HepG2 (cell line): ENCODE results near the gene LOXL3. TPM values are rescaled to one million over a fixed set of nuclear protein-coding genes. Genes with fewer than 3 reads are reported as not detected.

Experiments
- HNF4G ChIP-seq, 2 experiments: sonication (generic) in 1 of 2; formaldehyde crosslinking in 1 of 2; IDR thresholded peaks; 2 replicates each; pipeline versions ENCODE4 v1.4.0 to v1.6.1; 2011 to 2020; ENCODE audit warnings: borderline replicate concordance in 2 of 2, low read depth in 2 of 2, mild to moderate bottlenecking in 2 of 2, low read length in 1 of 2, missing genetic modification reagents in 1 of 2, moderate library complexity in 1 of 2
- KLF9 ChIP-seq: IDR thresholded peaks from 2 replicates; pipeline ENCODE4 v1.6.1; 2016; ENCODE audit warnings: low read depth
- NCOA5 ChIP-seq: sonication (generic); formaldehyde crosslinking; IDR thresholded peaks from 2 replicates; pipeline ENCODE4 v1.4.0; 2020; ENCODE audit warnings: missing genetic modification reagents
- NKX3-1 ChIP-seq: sonication (generic); formaldehyde crosslinking; IDR thresholded peaks from 2 replicates; pipeline ENCODE4 v1.5.0; 2020; ENCODE audit warnings: missing genetic modification reagents
- NRL ChIP-seq: sonication (generic); formaldehyde crosslinking; IDR thresholded peaks from 2 replicates; pipeline ENCODE4 v1.5.0; 2020; ENCODE audit warnings: missing genetic modification reagents, mild to moderate bottlenecking, moderate library complexity, borderline replicate concordance
- SIX4 ChIP-seq: sonication (generic); formaldehyde crosslinking; IDR thresholded peaks from 2 replicates; pipeline ENCODE4 v1.4.0; 2020; ENCODE audit warnings: missing genetic modification reagents
- SMARCC2 ChIP-seq: fragments of 450-650 bp; IDR thresholded peaks from 2 replicates; pipeline ENCODE4 v1.6.1; 2017; ENCODE audit warnings: antibody characterized with exemption, mild to moderate bottlenecking
- ZBTB8A ChIP-seq: sonication (generic); formaldehyde crosslinking; IDR thresholded peaks from 2 replicates; pipeline ENCODE4 v1.4.0; 2020; ENCODE audit warnings: mild to moderate bottlenecking, low read depth, missing genetic modification reagents, borderline replicate concordance
- polyA plus RNA-seq, 8 experiments: library from polyadenylated mRNA; depleted of rRNA in 3 of 8; stranded (reverse) in 7 of 8; unstranded in 1 of 8; fragments of >200 nt; fragmentation: Illumina TruSeq in 4 of 8; extraction: Trizol in 4 of 8; gene quantifications; 2 replicates each; pipeline versions ENCODE4 v1.2.1 to v1.2.3, GENCODE V29; 2011 to 2016; ENCODE audit warnings: low read depth in 4 of 8, missing spikeins in 1 of 8, mixed read lengths in 1 of 8; ENCODE audit not compliant: insufficient read depth in 1 of 8
- total RNA-seq, 5 experiments: library from RNA; depleted of rRNA; stranded (reverse); fragments of >200 nt; fragmentation: Illumina TruSeq; extraction: Trizol; gene quantifications; 2 replicates each; pipeline ENCODE4 v1.2.3, GENCODE V29; 2016; ENCODE audit warnings: low read depth in 1 of 5
- TF ChIP-seq, protein P1 (sequence below): sonication (generic); formaldehyde crosslinking; conservative IDR thresholded peaks from 2 replicates; pipeline ENCODE4 v1.8.0; 2022; ENCODE audit warnings: missing genetic modification reagents
- TF ChIP-seq, protein P2 (sequence below): sonication (generic); formaldehyde crosslinking; IDR thresholded peaks from 2 replicates; pipeline ENCODE4 v1.5.1; 2020; ENCODE audit warnings: mild to moderate bottlenecking, missing genetic modification reagents, borderline replicate concordance
- TF ChIP-seq, protein P3 (sequence below): sonication (generic); formaldehyde crosslinking; IDR thresholded peaks from 2 replicates; pipeline ENCODE4 v1.4.0; 2020; ENCODE audit warnings: mild to moderate bottlenecking, missing genetic modification reagents

The LOXL3 gene
- total and polyA plus RNA-seq, 2 of the 13 experiments (the other 11 are each of a cell fraction or from before 2014, with no cell fraction given): 0.55 to 6.5 TPM

DNA sequence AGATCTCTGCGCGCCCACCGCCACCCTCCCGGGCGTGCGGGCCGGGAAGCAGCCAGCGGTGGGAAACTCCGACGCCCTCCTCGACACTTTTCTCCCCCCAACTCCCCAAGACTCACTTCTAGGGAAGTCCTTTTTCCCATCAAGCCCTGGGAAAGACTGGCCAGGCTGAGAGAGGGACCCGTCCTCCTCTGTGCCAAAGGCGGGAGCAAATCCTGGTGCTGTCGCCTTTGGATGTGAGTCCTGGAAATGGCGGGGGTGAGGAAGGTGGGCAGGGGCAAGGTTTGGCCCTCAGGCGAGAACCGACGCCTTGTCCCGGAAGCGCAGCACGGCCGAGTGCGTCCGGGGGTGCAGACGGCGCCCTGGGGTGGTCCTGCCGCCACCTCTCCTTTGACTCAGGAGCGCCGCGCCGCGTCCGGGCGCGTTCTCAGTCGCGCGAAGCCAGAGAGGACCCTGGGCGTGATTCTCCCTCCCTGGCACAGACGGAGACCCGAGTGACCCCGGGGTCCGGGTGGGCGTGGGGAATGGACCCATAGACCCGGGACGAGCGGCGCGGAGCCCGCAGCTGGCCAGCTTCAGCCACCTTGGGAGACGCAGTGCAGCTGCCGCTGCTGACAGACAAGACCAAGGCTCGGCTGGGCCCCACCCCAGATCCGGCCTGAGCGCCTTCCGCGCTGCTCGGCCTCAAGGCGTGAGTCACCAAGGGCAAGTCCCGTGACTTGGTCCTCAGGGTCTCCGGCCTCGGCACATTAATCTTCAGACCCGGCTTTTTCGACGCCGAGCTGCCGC is 50.8 kb downstream of the LOXL3 start (continued):
- no peak for TF ChIP-seq HNF4G (IDR thresholded peaks at IDR 0.05; ENCODE audit: borderline replicate concordance, low read depth, low read length)
- TF ChIP-seq HNF4G (CRISPR knock-in tag; IDR thresholded peaks at IDR 0.05; ENCODE audit: borderline replicate concordance, low read depth): peak; percentile 22; the same call in 1 of the 2 replicates
- TF ChIP-seq SMARCC2: no peak
- no peak; the same call in 1 of the 2 replicates for TF ChIP-seq SIX4
- peak; percentile 84 for TF ChIP-seq NRL (CRISPR knock-in tag)
- TF ChIP-seq, protein P1, sequence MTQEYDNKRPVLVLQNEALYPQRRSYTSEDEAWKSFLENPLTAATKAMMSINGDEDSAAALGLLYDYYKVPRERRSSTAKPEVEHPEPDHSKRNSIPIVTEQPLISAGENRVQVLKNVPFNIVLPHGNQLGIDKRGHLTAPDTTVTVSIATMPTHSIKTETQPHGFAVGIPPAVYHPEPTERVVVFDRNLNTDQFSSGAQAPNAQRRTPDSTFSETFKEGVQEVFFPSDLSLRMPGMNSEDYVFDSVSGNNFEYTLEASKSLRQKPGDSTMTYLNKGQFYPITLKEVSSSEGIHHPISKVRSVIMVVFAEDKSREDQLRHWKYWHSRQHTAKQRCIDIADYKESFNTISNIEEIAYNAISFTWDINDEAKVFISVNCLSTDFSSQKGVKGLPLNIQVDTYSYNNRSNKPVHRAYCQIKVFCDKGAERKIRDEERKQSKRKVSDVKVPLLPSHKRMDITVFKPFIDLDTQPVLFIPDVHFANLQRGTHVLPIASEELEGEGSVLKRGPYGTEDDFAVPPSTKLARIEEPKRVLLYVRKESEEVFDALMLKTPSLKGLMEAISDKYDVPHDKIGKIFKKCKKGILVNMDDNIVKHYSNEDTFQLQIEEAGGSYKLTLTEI (CRISPR knock-in tag): no peak
- 0 out of 2 replicates have a peak, but pooled peaks have one; percentile 49 for TF ChIP-seq KLF9 (CRISPR knock-in tag)
- TF ChIP-seq NCOA5: peak; percentile 70; the same call in 1 of the 2 replicates
- TF ChIP-seq, protein P2, sequence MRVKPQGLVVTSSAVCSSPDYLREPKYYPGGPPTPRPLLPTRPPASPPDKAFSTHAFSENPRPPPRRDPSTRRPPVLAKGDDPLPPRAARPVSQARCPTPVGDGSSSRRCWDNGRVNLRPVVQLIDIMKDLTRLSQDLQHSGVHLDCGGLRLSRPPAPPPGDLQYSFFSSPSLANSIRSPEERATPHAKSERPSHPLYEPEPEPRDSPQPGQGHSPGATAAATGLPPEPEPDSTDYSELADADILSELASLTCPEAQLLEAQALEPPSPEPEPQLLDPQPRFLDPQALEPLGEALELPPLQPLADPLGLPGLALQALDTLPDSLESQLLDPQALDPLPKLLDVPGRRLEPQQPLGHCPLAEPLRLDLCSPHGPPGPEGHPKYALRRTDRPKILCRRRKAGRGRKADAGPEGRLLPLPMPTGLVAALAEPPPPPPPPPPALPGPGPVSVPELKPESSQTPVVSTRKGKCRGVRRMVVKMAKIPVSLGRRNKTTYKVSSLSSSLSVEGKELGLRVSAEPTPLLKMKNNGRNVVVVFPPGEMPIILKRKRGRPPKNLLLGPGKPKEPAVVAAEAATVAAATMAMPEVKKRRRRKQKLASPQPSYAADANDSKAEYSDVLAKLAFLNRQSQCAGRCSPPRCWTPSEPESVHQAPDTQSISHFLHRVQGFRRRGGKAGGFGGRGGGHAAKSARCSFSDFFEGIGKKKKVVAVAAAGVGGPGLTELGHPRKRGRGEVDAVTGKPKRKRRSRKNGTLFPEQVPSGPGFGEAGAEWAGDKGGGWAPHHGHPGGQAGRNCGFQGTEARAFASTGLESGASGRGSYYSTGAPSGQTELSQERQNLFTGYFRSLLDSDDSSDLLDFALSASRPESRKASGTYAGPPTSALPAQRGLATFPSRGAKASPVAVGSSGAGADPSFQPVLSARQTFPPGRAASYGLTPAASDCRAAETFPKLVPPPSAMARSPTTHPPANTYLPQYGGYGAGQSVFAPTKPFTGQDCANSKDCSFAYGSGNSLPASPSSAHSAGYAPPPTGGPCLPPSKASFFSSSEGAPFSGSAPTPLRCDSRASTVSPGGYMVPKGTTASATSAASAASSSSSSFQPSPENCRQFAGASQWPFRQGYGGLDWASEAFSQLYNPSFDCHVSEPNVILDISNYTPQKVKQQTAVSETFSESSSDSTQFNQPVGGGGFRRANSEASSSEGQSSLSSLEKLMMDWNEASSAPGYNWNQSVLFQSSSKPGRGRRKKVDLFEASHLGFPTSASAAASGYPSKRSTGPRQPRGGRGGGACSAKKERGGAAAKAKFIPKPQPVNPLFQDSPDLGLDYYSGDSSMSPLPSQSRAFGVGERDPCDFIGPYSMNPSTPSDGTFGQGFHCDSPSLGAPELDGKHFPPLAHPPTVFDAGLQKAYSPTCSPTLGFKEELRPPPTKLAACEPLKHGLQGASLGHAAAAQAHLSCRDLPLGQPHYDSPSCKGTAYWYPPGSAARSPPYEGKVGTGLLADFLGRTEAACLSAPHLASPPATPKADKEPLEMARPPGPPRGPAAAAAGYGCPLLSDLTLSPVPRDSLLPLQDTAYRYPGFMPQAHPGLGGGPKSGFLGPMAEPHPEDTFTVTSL (CRISPR knock-in tag): peak; percentile 67; the same call in 1 of the 2 replicates
- no peak; the same call in 1 of the 2 replicates for TF ChIP-seq ZBTB8A (CRISPR knock-in tag)
- TF ChIP-seq, protein P3, sequence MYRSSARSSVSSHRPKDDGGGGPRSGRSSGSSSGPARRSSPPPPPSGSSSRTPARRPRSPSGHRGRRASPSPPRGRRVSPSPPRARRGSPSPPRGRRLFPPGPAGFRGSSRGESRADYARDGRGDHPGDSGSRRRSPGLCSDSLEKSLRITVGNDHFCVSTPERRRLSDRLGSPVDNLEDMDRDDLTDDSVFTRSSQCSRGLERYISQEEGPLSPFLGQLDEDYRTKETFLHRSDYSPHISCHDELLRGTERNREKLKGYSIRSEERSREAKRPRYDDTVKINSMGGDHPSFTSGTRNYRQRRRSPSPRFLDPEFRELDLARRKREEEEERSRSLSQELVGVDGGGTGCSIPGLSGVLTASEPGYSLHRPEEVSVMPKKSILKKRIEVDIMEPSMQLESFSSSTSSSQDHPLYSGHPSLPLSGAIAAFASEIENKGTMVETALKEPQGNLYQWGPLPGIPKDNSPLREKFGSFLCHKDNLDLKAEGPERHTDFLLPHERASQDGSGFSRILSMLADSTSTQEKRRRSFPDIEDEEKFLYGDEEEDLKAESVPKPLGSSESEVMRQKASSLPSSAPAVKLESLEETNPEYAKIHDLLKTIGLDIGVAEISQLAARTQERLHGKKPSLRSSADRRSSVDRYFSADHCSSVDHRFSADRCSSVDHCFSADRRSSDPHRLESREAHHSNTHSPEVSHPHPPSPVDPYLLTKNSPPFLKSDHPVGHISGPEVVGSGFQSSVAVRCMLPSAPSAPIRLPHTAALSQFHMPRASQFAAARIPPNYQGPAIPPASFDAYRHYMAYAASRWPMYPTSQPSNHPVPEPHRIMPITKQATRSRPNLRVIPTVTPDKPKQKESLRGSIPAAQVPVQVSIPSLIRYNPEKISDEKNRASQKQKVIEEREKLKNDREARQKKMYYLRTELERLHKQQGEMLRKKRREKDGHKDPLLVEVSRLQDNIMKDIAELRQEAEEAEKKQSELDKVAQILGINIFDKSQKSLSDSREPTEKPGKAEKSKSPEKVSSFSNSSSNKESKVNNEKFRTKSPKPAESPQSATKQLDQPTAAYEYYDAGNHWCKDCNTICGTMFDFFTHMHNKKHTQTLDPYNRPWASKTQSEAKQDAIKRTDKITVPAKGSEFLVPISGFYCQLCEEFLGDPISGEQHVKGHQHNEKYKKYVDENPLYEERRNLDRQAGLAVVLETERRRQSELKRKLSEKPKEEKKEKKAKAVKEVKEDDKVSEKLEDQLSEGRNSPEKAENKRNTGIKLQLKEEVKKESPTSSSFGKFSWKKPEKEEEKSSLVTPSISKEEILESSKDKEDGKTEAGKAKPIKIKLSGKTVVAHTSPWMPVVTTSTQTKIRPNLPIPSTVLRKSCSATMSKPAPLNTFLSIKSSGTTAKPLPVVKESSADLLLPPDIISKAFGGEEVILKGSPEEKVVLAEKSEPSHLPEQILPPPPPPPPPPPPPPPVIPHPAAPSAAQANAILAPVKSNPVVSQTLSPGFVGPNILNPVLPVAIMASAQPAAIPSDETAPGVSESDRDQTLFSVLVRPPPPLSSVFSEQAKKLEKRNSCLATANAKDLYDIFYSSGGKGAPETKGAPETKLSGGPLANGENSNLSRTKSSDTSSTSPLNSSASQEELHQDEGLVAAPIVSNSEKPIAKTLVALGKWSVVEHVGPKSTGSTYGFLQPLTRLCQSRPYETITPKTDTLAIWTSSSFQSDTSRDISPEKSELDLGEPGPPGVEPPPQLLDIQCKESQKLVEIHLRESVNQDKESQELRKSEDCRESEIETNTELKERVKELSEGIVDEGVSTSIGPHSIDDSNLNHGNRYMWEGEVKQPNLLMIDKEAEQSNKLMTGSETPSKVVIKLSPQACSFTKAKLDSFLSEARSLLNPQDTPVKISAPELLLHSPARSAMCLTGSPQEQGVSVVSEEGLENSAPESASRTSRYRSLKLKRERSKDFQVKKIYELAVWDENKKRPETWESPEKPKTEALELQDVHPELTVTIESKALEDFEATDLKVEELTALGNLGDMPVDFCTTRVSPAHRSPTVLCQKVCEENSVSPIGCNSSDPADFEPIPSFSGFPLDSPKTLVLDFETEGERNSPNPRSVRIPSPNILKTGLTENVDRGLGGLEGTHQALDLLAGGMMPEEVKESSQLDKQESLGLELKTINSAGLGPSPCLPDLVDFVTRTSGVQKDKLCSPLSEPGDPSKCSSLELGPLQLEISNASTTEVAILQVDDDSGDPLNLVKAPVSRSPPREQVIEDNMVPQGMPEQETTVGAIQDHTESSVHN: no peak; the same call in 1 of the 2 replicates
- TF ChIP-seq NKX3-1 (CRISPR knock-in tag): no peak; the same call in none of the 2 replicates
